Body of pancreas (tissue), 4 donors: ENCODE measurements around the gene TGM6. TPM values are rescaled to one million over a fixed set of nuclear protein-coding genes. Genes with fewer than 3 reads are reported as not detected.

Experiments
- ATAC-seq: fragments of 150-250 bp; one replicate; pipeline ENCODE4 v1.9.1; 2016
- DNase-seq, 4 donors: peaks; one replicate each; pipeline ENCODE4 v3.0.0-alpha.2; 2019
- H3K27ac ChIP-seq, 4 donors: fragments of 200-600 bp; sonication (generic); 1 replicate in 3 of 4; 2 replicates in 1 of 4; pipeline versions ENCODE4 v1.5.1 to v1.6.1; 2016 to 2019; ENCODE audit warnings: mild to moderate bottlenecking in 1 of 4, mixed read lengths in 1 of 4, moderate library complexity in 1 of 4
- H3K27me3 ChIP-seq, 2 donors: fragments of 200-600 bp; sonication (generic); one replicate each; pipeline ENCODE4 v1.6.0; 2016; ENCODE audit warnings: mild to moderate bottlenecking in 1 of 2
- H3K36me3 ChIP-seq, 2 donors: fragments of 200-600 bp; sonication (generic); replicated peaks in 1 of 2; 2 replicates each; pipeline ENCODE4 v1.5.1; 2016; ENCODE audit warnings: low read depth in 2 of 2; ENCODE audit not compliant: insufficient read depth in 1 of 2
- H3K4me1 ChIP-seq: fragments of 200-600 bp; sonication (generic); one replicate; pipeline ENCODE4 v1.6.0; 2016
- H3K4me3 ChIP-seq, 2 donors: fragments of 200-600 bp; sonication (generic); 1 replicate in 1 of 2; 2 replicates in 1 of 2; pipeline ENCODE4 v1.5.1; 2016 to 2019
- H3K9me3 ChIP-seq, 3 donors: fragments of 200-600 bp; sonication (generic); 1 replicate in 2 of 3; 2 replicates in 1 of 3; pipeline ENCODE4 v1.5.1; 2016
- CTCF ChIP-seq, 7 experiments: fragments of 450-650 bp in 4 of 7; fragments of 200-600 bp in 3 of 7; sonication (generic) in 3 of 7; IDR thresholded peaks; one replicate each; pipeline ENCODE4 v1.5.1; 2016 to 2019; ENCODE audit warnings: antibody characterized with exemption in 7 of 7
- POLR2A ChIP-seq, 3 donors: fragments of 450-650 bp; IDR thresholded peaks; one replicate each; pipeline ENCODE4 v1.6.1; 2016; ENCODE audit warnings: antibody characterized with exemption in 3 of 3, mild to moderate bottlenecking in 2 of 3
- WGBS, 2 donors: methylation state at CpG; one replicate each; pipeline ENCODE4 v1.1.5; 2017; 5-methylcytosine and 5-hydroxymethylcytosine counted together
- intact Hi-C: fragments of 100-400 bp; cut with DNase I; formaldehyde crosslinking; loops from one replicate; pipeline ENCODE4 v1.15.1; 2023
- total RNA-seq, 2 donors: library from RNA; depleted of rRNA; stranded (reverse); fragments of >200 nt; gene quantifications; one replicate each; pipeline ENCODE4 v1.1.0, GENCODE V29; 2016

Gene TGM6
- total RNA-seq, 2 donors from 2014 or later, result not detected

- ATAC-seq (no peak), DNase-seq (no peak)
- TF ChIP-seq POLR2A (IDR thresholded peaks at IDR 0.05) (no peak), CTCF (IDR thresholded peaks at IDR 0.05) (no peak)
- Histone ChIP-seq H3K4me1 (no peaks in the 10 kb centered on the region), H3K27ac (no peak overlapping the region), H3K9me3 (no peaks in the 10 kb centered on the region), H3K27me3 (no peaks in the 10 kb centered on the region), H3K4me3 (no peak overlapping the region), H3K36me3 (peaks cover 21 to 38% of the 10 kb centered on the region in 2 donors)
- intact Hi-C loops, result no loop called here
- 50 to 61% methylated on average over 1 of the region's 1 CpG for WGBS, 2 donors
These were observed 79.5 kb downstream of the TGM6 start for GRCh38 chr20:2459981-2460751.

GRCh38 chr20:2460752-2461424, 80.2 kb downstream of the TGM6 start:
- peaks cover 21 to 43% of the 10 kb centered on the region in 2 donors for H3K36me3 ChIP-seq
- intact Hi-C loops, result no loop called here

GRCh38 chr20:2462484-2462883, 81.8 kb downstream of the TGM6 start:
- Histone ChIP-seq H3K4me3 (no peak overlapping the region), H3K4me1 (no peaks in the 10 kb centered on the region), H3K9me3 (no peaks in the 10 kb centered on the region), H3K27ac (no peak overlapping the region), H3K36me3 (peaks cover 21 to 50% of the 10 kb centered on the region in 2 donors), H3K27me3 (no peaks in the 10 kb centered on the region)
- no peak for ATAC-seq
- WGBS, 2 donors, result 94 to 95% methylated on average over 3 of the region's 3 CpGs
- no peak for DNase-seq
- TF ChIP-seq POLR2A (IDR thresholded peaks at IDR 0.05) (no peak), CTCF (IDR thresholded peaks at IDR 0.05) (no peak)
- intact Hi-C loops, result no loop called here

More at GRCh38 chr20:2460752-2461424, 80.2 kb downstream of the TGM6 start:
- ATAC-seq, result no peak
- WGBS, 2 donors, result 83 to 87% methylated on average over 4 of the region's 4 CpGs
- DNase-seq, result no peak
- no peaks in the 10 kb centered on the region for H3K4me1 ChIP-seq
- no peaks in the 10 kb centered on the region for H3K27me3 ChIP-seq
- H3K4me3 ChIP-seq, result no peak overlapping the region
- H3K9me3 ChIP-seq, result no peaks in the 10 kb centered on the region
- TF ChIP-seq POLR2A (IDR thresholded peaks at IDR 0.05), result no peak
- no peak overlapping the region for H3K27ac ChIP-seq

- intact Hi-C loops, result no loop called here
- Histone ChIP-seq H3K4me1 (peaks cover 10% of the 10 kb centered on the region), H3K9me3 (no peaks in the 10 kb centered on the region), H3K36me3 (peaks cover 21 to 50% of the 10 kb centered on the region in 2 donors), H3K27ac (no peak overlapping the region), H3K4me3 (no peak overlapping the region), H3K27me3 (no peaks in the 10 kb centered on the region)
- no peak for TF ChIP-seq CTCF (IDR thresholded peaks at IDR 0.05)
- TF ChIP-seq POLR2A (IDR thresholded peaks at IDR 0.05), result no peak
- ATAC-seq (no peak), DNase-seq (no peak)
- 78 to 84% methylated on average over 9 of the region's 9 CpGs for WGBS, 2 donors
These were observed 83.1 kb downstream of the TGM6 start for GRCh38 chr20:2463616-2464365.

- Histone ChIP-seq H3K4me1 (peaks cover 17% of the 10 kb centered on the region), H3K27me3 (no peaks in the 10 kb centered on the region), H3K36me3 (peaks cover 21 to 50% of the 10 kb centered on the region in 2 donors), H3K4me3 (no peak overlapping the region), H3K9me3 (no peaks in the 10 kb centered on the region), H3K27ac (no peak overlapping the region)
- DNase-seq (no peak), ATAC-seq (no peak)
- TF ChIP-seq POLR2A (IDR thresholded peaks at IDR 0.05), result no peak
- no peak for TF ChIP-seq CTCF (IDR thresholded peaks at IDR 0.05)
- 96 to 97% methylated on average over 6 of the region's 6 CpGs for WGBS, 2 donors
- intact Hi-C loops, result no loop called here
These were observed 84.4 kb downstream of the TGM6 start for GRCh38 chr20:2465100-2465499.
